NCI-H345 treated with DMSO at 0.1 percent for 48 hours (cell line): ENCODE data around the gene DPYSL5.
"Not testable (repeated sequence)": the region's sequence is repeated elsewhere in the genome, so short reads cannot be mapped to it uniquely, and the experiment has no call there.

Experiments used
- DNase-seq: peaks from one replicate; lab custom pipeline; 2025; ENCODE audit not compliant: unreplicated experiment; lab: John Stamatoyannopoulos, UW

Gene DPYSL5

GRCh38 chr2:26873286-26873983, 25.5 kb downstream of the DPYSL5 start:
- DNase-seq = no peak

- no peak for DNase-seq
These were observed 26.6 kb downstream of the DPYSL5 start for GRCh38 chr2:26874514-26874913.

- DNase-seq = no peak
These were observed 27.2 kb downstream of the DPYSL5 start for GRCh38 chr2:26875065-26875634.

GRCh38 chr2:26875808-26876207, 27.9 kb downstream of the DPYSL5 start:
- DNase-seq = no peak

- no peak for DNase-seq
These were observed 28.3 kb downstream of the DPYSL5 start for GRCh38 chr2:26876260-26876659.

GRCh38 chr2:26877276-26877675, 29.3 kb downstream of the DPYSL5 start:
- no peak for DNase-seq

GRCh38 chr2:26880161-26880560, 32.2 kb downstream of the DPYSL5 start:
- DNase-seq = no peak

- no peak for DNase-seq
These were observed 33.0 kb downstream of the DPYSL5 start for GRCh38 chr2:26880910-26881435.

- DNase-seq = not testable (repeated sequence)
These were observed 34.3 kb downstream of the DPYSL5 start for GRCh38 chr2:26882220-26882619.

GRCh38 chr2:26883956-26884355, 36.0 kb downstream of the DPYSL5 start:
- peak; percentile 48 for DNase-seq

- DNase-seq = no peak
These were observed 36.6 kb downstream of the DPYSL5 start for GRCh38 chr2:26884486-26884885.

GRCh38 chr2:26885651-26886329, 37.9 kb downstream of the DPYSL5 start:
- no peak for DNase-seq

GRCh38 chr2:26886736-26887135, 38.8 kb downstream of the DPYSL5 start:
- no peak for DNase-seq

GRCh38 chr2:26887151-26887550, 39.2 kb downstream of the DPYSL5 start:
- DNase-seq = no peak

- no peak for DNase-seq
These were observed 41.9 kb downstream of the DPYSL5 start for GRCh38 chr2:26889796-26890195.

GRCh38 chr2:26890341-26891000, 42.5 kb downstream of the DPYSL5 start:
- DNase-seq = no peak

GRCh38 chr2:26892133-26892532, 44.2 kb downstream of the DPYSL5 start:
- DNase-seq = peak; percentile 47

- peak; percentile 9 for DNase-seq
These were observed 45.1 kb downstream of the DPYSL5 start for GRCh38 chr2:26892922-26893524.

GRCh38 chr2:26894136-26894535, 46.2 kb downstream of the DPYSL5 start:
- DNase-seq = no peak

GRCh38 chr2:26897807-26898479, 50.0 kb downstream of the DPYSL5 start:
- DNase-seq = no peak
